Astrocyte (in vitro differentiated cells and primary cell): Measurements from ENCODE around the gene DLGAP1. TPM values are rescaled to one million over a fixed set of nuclear protein-coding genes. Genes with fewer than 3 reads are reported as not detected.

Experiments
- DNase-seq: peaks from one replicate; pipeline ENCODE4 v3.0.0-alpha.2; 2010; ENCODE audit warnings: low read depth
- FAIRE-seq: peaks from 2 replicates; lab custom pipeline; 2011; peaks lifted over from hg19 to GRCh38; lab: Jason Lieb, UNC
- H2AFZ ChIP-seq: 2 replicates; pipeline ENCODE4 v1.6.0; 2012; ENCODE audit warnings: low read depth, low read length, inconsistent platforms
- H3K27ac ChIP-seq: 2 replicates; pipeline ENCODE4 v1.5.1; 2011; ENCODE audit warnings: low read depth, low read length, inconsistent platforms
- H3K27me3 ChIP-seq: 2 replicates; pipeline ENCODE4 v1.6.0; 2011; ENCODE audit warnings: low read length, inconsistent platforms; ENCODE audit not compliant: insufficient read depth
- H3K36me3 ChIP-seq: 2 replicates; pipeline ENCODE4 v1.5.1; 2011; ENCODE audit warnings: low read length, inconsistent platforms; ENCODE audit not compliant: insufficient read depth
- H3K4me1 ChIP-seq: 2 replicates; pipeline ENCODE4 v1.5.1; 2011; ENCODE audit warnings: low read length, inconsistent platforms; ENCODE audit not compliant: insufficient read depth
- H3K4me2 ChIP-seq: 2 replicates; pipeline ENCODE4 v1.6.0; 2012; ENCODE audit warnings: low read length, inconsistent platforms
- H3K4me3 ChIP-seq: 2 replicates; pipeline ENCODE4 v1.5.1; 2011; ENCODE audit warnings: low read depth, mild to moderate bottlenecking, low read length, inconsistent platforms; ENCODE audit not compliant: insufficient read depth
- H3K79me2 ChIP-seq: 2 replicates; pipeline ENCODE4 v1.6.0; 2012; ENCODE audit warnings: mild to moderate bottlenecking, low read length, inconsistent platforms; ENCODE audit not compliant: insufficient read depth
- H3K9ac ChIP-seq: 2 replicates; pipeline ENCODE4 v1.6.0; 2012; ENCODE audit warnings: mild to moderate bottlenecking, low read length, inconsistent platforms
- H3K9me3 ChIP-seq: 2 replicates; pipeline ENCODE4 v1.5.1; 2012; ENCODE audit warnings: low read depth, mild to moderate bottlenecking, low read length, inconsistent platforms; ENCODE audit not compliant: insufficient read depth
- H4K20me1 ChIP-seq: 2 replicates; pipeline ENCODE4 v1.6.0; 2012; ENCODE audit warnings: low read length, inconsistent platforms; ENCODE audit not compliant: insufficient read depth
- H3K27ac Mint-ChIP-seq: one replicate; pipeline ENCODE4 v1.8.0; 2021; ENCODE audit warnings: mild to moderate bottlenecking, mixed read lengths; ENCODE audit not compliant: unreplicated experiment
- H3K27me3 Mint-ChIP-seq: one replicate; pipeline ENCODE4 v1.8.0; 2021; ENCODE audit warnings: low read depth, mixed read lengths; ENCODE audit not compliant: unreplicated experiment
- H3K36me3 Mint-ChIP-seq: one replicate; pipeline ENCODE4 v1.8.0; 2021; ENCODE audit warnings: low read depth, mixed read lengths; ENCODE audit not compliant: unreplicated experiment
- H3K4me1 Mint-ChIP-seq: one replicate; pipeline ENCODE4 v1.8.0; 2021; ENCODE audit warnings: low read depth, mixed read lengths; ENCODE audit not compliant: unreplicated experiment
- H3K4me3 Mint-ChIP-seq: one replicate; pipeline ENCODE4 v1.8.0; 2021; ENCODE audit warnings: mild to moderate bottlenecking, moderate library complexity, mixed read lengths; ENCODE audit not compliant: unreplicated experiment
- H3K9me3 Mint-ChIP-seq: one replicate; pipeline ENCODE4 v1.8.0; 2021; ENCODE audit warnings: mild to moderate bottlenecking, mixed read lengths; ENCODE audit not compliant: unreplicated experiment
- CTCF ChIP-seq: IDR thresholded peaks from 2 replicates; pipeline ENCODE4 v1.5.1; 2011; ENCODE audit warnings: low read depth, mild to moderate bottlenecking, inconsistent platforms, low read length, moderate library complexity; ENCODE audit not compliant: insufficient read depth
- EZH2 ChIP-seq: IDR thresholded peaks from 2 replicates; pipeline ENCODE4 v1.6.1; 2012; ENCODE audit warnings: mild to moderate bottlenecking, low read length, inconsistent platforms; ENCODE audit not compliant: insufficient read depth
- total RNA-seq: library from RNA; stranded (reverse); gene quantifications from 2 replicates; pipeline ENCODE4 v1.2.1, GENCODE V29; 2021

The DLGAP1 gene
- total RNA-seq, 1 donor from 2014 or later = 2.3 TPM

GRCh38 chr18:4430836-4431235 lies 24.3 kb downstream of the DLGAP1 start:
- Histone ChIP-seq H2AFZ (no peak overlapping the region), H3K9me3 (no peaks in the 10 kb centered on the region), H3K4me1 (peaks cover 11% of the 10 kb centered on the region), H3K9ac (no peak overlapping the region), H3K79me2 (no peaks in the 10 kb centered on the region), H3K27me3 (no peaks in the 10 kb centered on the region), H3K27ac (no peak overlapping the region), H3K36me3 (no peaks in the 10 kb centered on the region), H3K4me3 (no peak overlapping the region), H3K4me2 (no peak overlapping the region), H4K20me1 (no peaks in the 10 kb centered on the region)
- Mint-ChIP-seq H3K36me3 (no peaks in the 10 kb centered on the region), H3K27ac (no peak overlapping the region), H3K9me3 (no peaks in the 10 kb centered on the region), H3K4me1 (no peaks in the 10 kb centered on the region), H3K4me3 (no peak overlapping the region), H3K27me3 (no peaks in the 10 kb centered on the region)
- TF ChIP-seq EZH2 = no peak
- no peak for TF ChIP-seq CTCF
- FAIRE-seq (no peak), DNase-seq (no peak)

GRCh38 chr18:4417714-4418113 lies 37.4 kb downstream of the DLGAP1 start:
- no peaks in the 10 kb centered on the region for H3K9me3 ChIP-seq
- no peak overlapping the region for H3K9ac ChIP-seq
- H3K9me3 Mint-ChIP-seq = no peaks in the 10 kb centered on the region
- H3K4me3 ChIP-seq = no peak overlapping the region
- H3K27me3 ChIP-seq = no peaks in the 10 kb centered on the region
- no peaks in the 10 kb centered on the region for H3K4me1 Mint-ChIP-seq
- no peak overlapping the region for H3K4me3 Mint-ChIP-seq
- no peak for TF ChIP-seq EZH2
- no peak for TF ChIP-seq CTCF
- H3K4me2 ChIP-seq = no peak overlapping the region
- no peak overlapping the region for H3K27ac Mint-ChIP-seq
- H3K4me1 ChIP-seq = no peaks in the 10 kb centered on the region
- H4K20me1 ChIP-seq = no peaks in the 10 kb centered on the region
- no peaks in the 10 kb centered on the region for H3K36me3 ChIP-seq
- DNase-seq (no peak), FAIRE-seq (no peak)
- H3K27ac ChIP-seq = no peak overlapping the region
- no peaks in the 10 kb centered on the region for H3K79me2 ChIP-seq
- H2AFZ ChIP-seq = no peak overlapping the region
- no peaks in the 10 kb centered on the region for H3K36me3 Mint-ChIP-seq
- no peaks in the 10 kb centered on the region for H3K27me3 Mint-ChIP-seq

DNA sequence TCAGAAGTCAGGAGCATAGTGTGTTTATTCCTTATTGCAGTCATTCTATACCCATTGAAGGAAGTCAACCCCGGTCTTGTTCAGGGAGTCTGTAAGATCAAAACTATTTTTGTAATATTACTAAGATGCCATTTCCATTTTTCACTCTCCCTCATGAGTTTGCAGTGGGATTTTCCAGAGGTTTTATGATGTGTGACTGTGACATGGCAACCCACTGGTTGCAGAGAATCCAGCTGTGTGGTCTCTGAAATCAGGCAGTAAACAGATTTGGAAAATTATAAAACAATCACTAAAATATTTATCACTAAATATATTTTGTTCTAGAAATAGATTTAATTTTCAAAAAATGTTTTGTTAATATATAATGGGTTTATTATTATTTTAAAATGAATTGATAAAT lies 38.1 kb downstream of the DLGAP1 start:
- H3K27me3 ChIP-seq = no peaks in the 10 kb centered on the region
- no peak overlapping the region for H3K27ac Mint-ChIP-seq
- no peaks in the 10 kb centered on the region for H4K20me1 ChIP-seq
- no peak overlapping the region for H3K4me3 ChIP-seq
- TF ChIP-seq EZH2 = no peak
- no peak for TF ChIP-seq CTCF
- H3K4me2 ChIP-seq = no peak overlapping the region
- H3K36me3 ChIP-seq = no peaks in the 10 kb centered on the region
- no peak overlapping the region for H2AFZ ChIP-seq
- no peaks in the 10 kb centered on the region for H3K36me3 Mint-ChIP-seq
- H3K4me3 Mint-ChIP-seq = no peak overlapping the region
- H3K79me2 ChIP-seq = no peaks in the 10 kb centered on the region
- H3K9me3 ChIP-seq = no peaks in the 10 kb centered on the region
- no peak overlapping the region for H3K9ac ChIP-seq
- H3K27me3 Mint-ChIP-seq = no peaks in the 10 kb centered on the region
- no peaks in the 10 kb centered on the region for H3K9me3 Mint-ChIP-seq
- no peaks in the 10 kb centered on the region for H3K4me1 Mint-ChIP-seq
- H3K27ac ChIP-seq = no peak overlapping the region
- no peak for FAIRE-seq
- no peaks in the 10 kb centered on the region for H3K4me1 ChIP-seq
- no peak for DNase-seq
